ENCODE measurements around the gene OVOL3.
"Not testable (repeated sequence)": the region's sequence is repeated elsewhere in the genome, so short reads cannot be mapped to it uniquely, and the experiment has no call there.

The OVOL3 gene

GRCh38 chr19:36131221-36131620 lies 20.3 kb downstream of the OVOL3 start:
- DNase-seq (ENCODE audit: low read depth) = not testable (repeated sequence)

- DNase-seq (ENCODE audit: low read depth) = not testable (repeated sequence)
Observed at GRCh38 chr19:36134867-36135266, 23.9 kb downstream of the OVOL3 start.

- no peak for DNase-seq (ENCODE audit: low read depth)
Observed at GRCh38 chr19:36136964-36137686, 26.2 kb downstream of the OVOL3 start.

- DNase-seq (ENCODE audit: low read depth) = no peak
Observed at GRCh38 chr19:36139120-36139472, 28.2 kb downstream of the OVOL3 start.

- peak; percentile 94 for DNase-seq (ENCODE audit: low read depth)
Observed at GRCh38 chr19:36139473-36140303, 28.7 kb downstream of the OVOL3 start, which contains the start of gene CAPNS1. Gene CAPNS1, plus strand, starts transcription at chr19:36140066. Its CDS starts 946 bp downstream, at chr19:36141012.

GRCh38 chr19:36140304-36141038 lies 29.5 kb downstream of the OVOL3 start:
- DNase-seq (ENCODE audit: low read depth) = peak; percentile 43

- DNase-seq (ENCODE audit: low read depth) = peak; percentile 73
Observed at GRCh38 chr19:36141039-36141927, 30.3 kb downstream of the OVOL3 start.

- DNase-seq (ENCODE audit: low read depth) = no peak
Observed at GRCh38 chr19:36142046-36142445, 31.1 kb downstream of the OVOL3 start.

- no peak for DNase-seq (ENCODE audit: low read depth)
Observed at GRCh38 chr19:36142496-36142895, 31.6 kb downstream of the OVOL3 start.

- DNase-seq (ENCODE audit: low read depth) = no peak
Observed at GRCh38 chr19:36144624-36145023, 33.7 kb downstream of the OVOL3 start.

GRCh38 chr19:36149673-36150406 lies 38.9 kb downstream of the OVOL3 start:
- DNase-seq (ENCODE audit: low read depth) = no peak

GRCh38 chr19:36150586-36150985 lies 39.6 kb downstream of the OVOL3 start:
- DNase-seq (ENCODE audit: low read depth) = no peak

- DNase-seq (ENCODE audit: low read depth) = no peak
Observed at GRCh38 chr19:36151144-36152018, 40.4 kb downstream of the OVOL3 start.

GRCh38 chr19:36152019-36152351 lies 41.0 kb downstream of the OVOL3 start:
- DNase-seq (ENCODE audit: low read depth) = no peak

GRCh38 chr19:36152352-36153091 lies 41.6 kb downstream of the OVOL3 start, which contains the start of gene COX7A1:
Gene COX7A1, minus strand, starts transcription at chr19:36152447. Its CDS starts 40 bp downstream, at chr19:36152407.
- DNase-seq (ENCODE audit: low read depth) = no peak

GRCh38 chr19:36153126-36153525 lies 42.2 kb downstream of the OVOL3 start:
- no peak for DNase-seq (ENCODE audit: low read depth)

GRCh38 chr19:36160821-36161596 lies 50.1 kb downstream of the OVOL3 start:
- DNase-seq (ENCODE audit: low read depth) = no peak
